HepG2 (cell line): Measurements from ENCODE around the gene TIMELESS. TPM values are rescaled to one million over a fixed set of nuclear protein-coding genes. Genes with fewer than 3 reads are reported as not detected.

Experiments
- ATAC-seq: fragments of 200-7000 bp; cut with Tn5 transposase; 3 replicates; pipeline ENCODE4 v1.9.1; 2020; ENCODE audit warnings: mild to moderate bottlenecking, moderate library complexity
- BruUV-seq: library from RNA; stranded (reverse); fragments of 400-500 nt; replicated peaks from 2 replicates; lab custom pipeline; 2021; lab: Mats Ljungman, UMichigan
- CTCF ChIA-PET: fragments of 300-600 bp; formaldehyde crosslinking; extraction: SDS; loops from one replicate; lab custom pipeline; 2021; ENCODE audit warnings: low total read pairs, inconsistent platforms, low intra/inter-chr PET ratio; lab: Yijun Ruan, JAX
- POLR2A ChIA-PET: fragments of 350-600 bp; sonication (Branson Sonifier 250); formaldehyde crosslinking; loops from one replicate; lab custom pipeline; 2020; ENCODE audit warnings: antibody characterized with exemption, inconsistent platforms; lab: Yijun Ruan, JAX
- DNase-seq: peaks from one replicate; pipeline ENCODE4 v3.0.0-alpha.2; 2015; ENCODE audit warnings: low spot score
- FAIRE-seq: peaks from 3 replicates; lab custom pipeline; 2011; peaks lifted over from hg19 to GRCh38; lab: Jason Lieb, UNC
- H2AFZ ChIP-seq: one replicate; pipeline ENCODE4 v1.6.1; 2011; ENCODE audit warnings: low read length, inconsistent platforms
- H3K27ac ChIP-seq: fragments of 300-600 bp; 3 replicates; pipeline ENCODE4 v1.8.0; 2011; ENCODE audit warnings: mixed run types, mild to moderate bottlenecking, mixed read lengths, low read length, inconsistent platforms; ENCODE audit not compliant: insufficient read depth; ENCODE audit errors: extremely low read length
- H3K27me3 ChIP-seq, 2 experiments: fragments of 200-600 bp in 1 of 2; 2 replicates in 1 of 2; 3 replicates in 1 of 2; pipeline versions ENCODE4 v1.6.0 to v1.8.0; 2011; ENCODE audit warnings: low read length in 2 of 2, mild to moderate bottlenecking in 2 of 2, moderate library complexity in 2 of 2, inconsistent platforms in 1 of 2; ENCODE audit not compliant: insufficient read depth in 2 of 2, control insufficient read depth in 1 of 2
- H3K36me3 ChIP-seq, 2 experiments: fragments of 200-600 bp in 1 of 2; replicated peaks in 1 of 2; 2 replicates in 1 of 2; 3 replicates in 1 of 2; pipeline versions ENCODE4 v1.5.1 to v1.8.0; 2011; ENCODE audit warnings: low read length in 2 of 2, inconsistent platforms in 1 of 2; ENCODE audit not compliant: insufficient read depth in 2 of 2, control insufficient read depth in 1 of 2
- H3K4me1 ChIP-seq: 2 replicates; pipeline ENCODE4 v1.5.1; 2012; ENCODE audit warnings: low read length, inconsistent platforms; ENCODE audit not compliant: insufficient read depth
- H3K4me2 ChIP-seq: 2 replicates; pipeline ENCODE4 v1.6.0; 2011; ENCODE audit warnings: low read depth, low read length, inconsistent platforms
- H3K4me3 ChIP-seq, 3 experiments: fragments of 200-600 bp in 1 of 3; sonication (generic), shearing (Covaris generic) in 1 of 3; replicated peaks in 1 of 3; 2 replicates each; pipeline ENCODE4 v1.5.1; 2011 to 2016; ENCODE audit warnings: low read length in 3 of 3, inconsistent platforms in 2 of 3, low read depth in 2 of 3, mild to moderate bottlenecking in 2 of 3, control low read depth in 1 of 3, mixed read lengths in 1 of 3; ENCODE audit not compliant: insufficient read depth in 1 of 3
- H3K79me2 ChIP-seq: one replicate; pipeline ENCODE4 v1.6.1; 2011; ENCODE audit warnings: low read length, inconsistent platforms; ENCODE audit not compliant: insufficient read depth
- H3K9ac ChIP-seq: 2 replicates; pipeline ENCODE4 v1.6.0; 2011; ENCODE audit warnings: mild to moderate bottlenecking, low read depth, low read length, inconsistent platforms; ENCODE audit not compliant: insufficient read depth
- H3K9me3 ChIP-seq: 2 replicates; pipeline ENCODE4 v1.5.1; 2012; ENCODE audit warnings: mild to moderate bottlenecking, low read length
- H4K20me1 ChIP-seq: 2 replicates; pipeline ENCODE4 v1.6.0; 2011; ENCODE audit warnings: inconsistent platforms, mild to moderate bottlenecking, low read length, moderate library complexity; ENCODE audit not compliant: insufficient read depth
- ATAD3A ChIP-seq: sonication (generic); formaldehyde crosslinking; IDR thresholded peaks from 2 replicates; pipeline ENCODE4 v1.4.0; 2020; ENCODE audit warnings: missing genetic modification reagents
- ZNF121 ChIP-seq: sonication (generic); formaldehyde crosslinking; IDR thresholded peaks from 2 replicates; pipeline ENCODE4 v1.5.0; 2020; ENCODE audit warnings: mild to moderate bottlenecking, missing genetic modification reagents
- ZNF770 ChIP-seq: sonication (generic); formaldehyde crosslinking; IDR thresholded peaks from 2 replicates; pipeline ENCODE4 v1.5.0; 2020; ENCODE audit warnings: mild to moderate bottlenecking, missing genetic modification reagents
- WGBS: methylation state at CpG from one replicate; pipeline ENCODE4 v1.1.6; 2017; ENCODE audit warnings: low lambda C conversion rate; 5-methylcytosine and 5-hydroxymethylcytosine counted together
- in situ Hi-C: cut with HindIII; loops from 2 replicates; pipeline ENCODE4 v1.10.0; 2017; ENCODE audit warnings: low pct_unique_long_range_greater_than_20kb; ENCODE audit not compliant: extremely low pct_ligation_motif_present
- intact Hi-C: fragments of 100-400 bp; cut with micrococcal nuclease; formaldehyde crosslinking; loops from one replicate; pipeline ENCODE4 v1.10.0; 2022; ENCODE audit not compliant: unreplicated experiment
- polyA plus RNA-seq, 8 experiments: library from polyadenylated mRNA; depleted of rRNA in 3 of 8; stranded (reverse) in 7 of 8; unstranded in 1 of 8; fragments of >200 nt; fragmentation: Illumina TruSeq in 4 of 8; extraction: Trizol in 4 of 8; gene quantifications; 2 replicates each; pipeline versions ENCODE4 v1.2.1 to v1.2.3, GENCODE V29; 2011 to 2016; ENCODE audit warnings: low read depth in 4 of 8, missing spikeins in 1 of 8, mixed read lengths in 1 of 8; ENCODE audit not compliant: insufficient read depth in 1 of 8
- total RNA-seq, 5 experiments: library from RNA; depleted of rRNA; stranded (reverse); fragments of >200 nt; fragmentation: Illumina TruSeq; extraction: Trizol; gene quantifications; 2 replicates each; pipeline ENCODE4 v1.2.3, GENCODE V29; 2016; ENCODE audit warnings: low read depth in 1 of 5

Gene TIMELESS
- total and polyA plus RNA-seq, 2 of the 13 experiments (the other 11 are each of a cell fraction or from before 2014, with no cell fraction given), result 4.0 to 20.3 TPM

GRCh38 chr12:56366948-56367347 is 82.3 kb downstream of the TIMELESS start:
- H3K9ac ChIP-seq, result no peak overlapping the region
- H4K20me1 ChIP-seq, result no peaks in the 10 kb centered on the region
- no peak overlapping the region for H3K4me2 ChIP-seq
- no peak overlapping the region for H3K4me3 ChIP-seq
- FAIRE-seq (no peak), DNase-seq (no peak), ATAC-seq (no peak)
- no peaks in the 10 kb centered on the region for H3K79me2 ChIP-seq
- no peaks in the 10 kb centered on the region for H3K36me3 ChIP-seq
- BruUV-seq, result no TSS peak
- peaks cover 54% of the 10 kb centered on the region for H3K4me1 ChIP-seq
- in situ Hi-C loops (no loop called here), intact Hi-C loops (no loop called here)
- no peaks in the 10 kb centered on the region for H3K9me3 ChIP-seq
- 79% methylated on average over 3 of the region's 3 CpGs for WGBS
- peak overlapping the region; percentile 52 for H3K27ac ChIP-seq
- ChIA-PET POLR2A (interaction anchor here (0.6 to 0.7 kb wide), 2 partner anchors 35 to 113 kb away, joined by 3 to 4 read pairs; no protein-coding TSS in a partner anchor), CTCF (no interaction called here)
- no peak overlapping the region for H2AFZ ChIP-seq
- no peaks in the 10 kb centered on the region for H3K27me3 ChIP-seq
- peak; percentile 52; the same call in 1 of the 2 replicates for TF ChIP-seq ZNF121
- no peak for TF ChIP-seq ATAD3A
- TF ChIP-seq ZNF770 (CRISPR knock-in tag), result peak; percentile 55; the same call in 1 of the 2 replicates

Other genes with a start within 250 kb of the TIMELESS start
- 27.1 and 32.9 TPM in 2 replicates for gene RNF41, start 227.5 kb downstream of the TIMELESS start, total RNA-seq (2016; rRNA removed; fragmentation: Illumina TruSeq; extraction: Trizol)
- gene RNF41, start 227.5 kb downstream of the TIMELESS start, polyA plus RNA-seq (2011; rRNA removed), result 39.4 and 46.7 TPM in 2 replicates
- gene NABP2, start 225.1 kb downstream of the TIMELESS start, total RNA-seq (2016; rRNA removed; fragmentation: Illumina TruSeq; extraction: Trizol), result 31.2 and 33.2 TPM in 2 replicates
- 27.9 and 35.5 TPM in 2 replicates for gene NABP2, start 225.1 kb downstream of the TIMELESS start, polyA plus RNA-seq (2011; rRNA removed)
- gene SLC39A5, start 219.4 kb downstream of the TIMELESS start, total RNA-seq (2016; rRNA removed; fragmentation: Illumina TruSeq; extraction: Trizol), result 39.7 and 101 TPM in 2 replicates
- gene SLC39A5, start 219.4 kb downstream of the TIMELESS start, polyA plus RNA-seq (2011; rRNA removed), result 59.7 and 80.6 TPM in 2 replicates
- 7.8 and 22.0 TPM in 2 replicates for gene ANKRD52, start 191.0 kb downstream of the TIMELESS start, total RNA-seq (2016; rRNA removed; fragmentation: Illumina TruSeq; extraction: Trizol)
- gene ANKRD52, start 191.0 kb downstream of the TIMELESS start, polyA plus RNA-seq (2011; rRNA removed), result 9.2 and 11.2 TPM in 2 replicates
- 18.6 and 21.0 TPM in 2 replicates for gene COQ10A, start 182.5 kb downstream of the TIMELESS start, total RNA-seq (2016; rRNA removed; fragmentation: Illumina TruSeq; extraction: Trizol)
- gene COQ10A, start 182.5 kb downstream of the TIMELESS start, polyA plus RNA-seq (2011; rRNA removed), result 35.3 and 37.3 TPM in 2 replicates
- 175 and 243 TPM in 2 replicates for gene CS, start 149.1 kb downstream of the TIMELESS start, total RNA-seq (2016; rRNA removed; fragmentation: Illumina TruSeq; extraction: Trizol)
- 173 and 177 TPM in 2 replicates for gene CS, start 149.1 kb downstream of the TIMELESS start, polyA plus RNA-seq (2011; rRNA removed)
- gene CNPY2, start 133.4 kb downstream of the TIMELESS start, total RNA-seq (2016; rRNA removed; fragmentation: Illumina TruSeq; extraction: Trizol), result 246 and 356 TPM in 2 replicates
- gene CNPY2, start 133.4 kb downstream of the TIMELESS start, polyA plus RNA-seq (2011; rRNA removed), result 250 and 285 TPM in 2 replicates
- gene PAN2, start 115.4 kb downstream of the TIMELESS start, total RNA-seq (2016; rRNA removed; fragmentation: Illumina TruSeq; extraction: Trizol), result 14.8 and 27.2 TPM in 2 replicates
- 61.1 and 68.5 TPM in 2 replicates for gene PAN2, start 115.4 kb downstream of the TIMELESS start, polyA plus RNA-seq (2011; rRNA removed)
- gene IL23A, start 110.5 kb downstream of the TIMELESS start, total RNA-seq (2016; rRNA removed; fragmentation: Illumina TruSeq; extraction: Trizol), result 0.35 and 0.51 TPM in 2 replicates
- 0.33 and 0.72 TPM in 2 replicates for gene IL23A, start 110.5 kb downstream of the TIMELESS start, polyA plus RNA-seq (2011; rRNA removed)
- 41.6 and 43.5 TPM in 2 replicates for gene STAT2, start 89.3 kb downstream of the TIMELESS start, total RNA-seq (2016; rRNA removed; fragmentation: Illumina TruSeq; extraction: Trizol)
- 84.6 and 107 TPM in 2 replicates for gene STAT2, start 89.3 kb downstream of the TIMELESS start, polyA plus RNA-seq (2011; rRNA removed)
- 1.7 and 3.3 TPM in 2 replicates for gene APOF, start 86.6 kb downstream of the TIMELESS start, total RNA-seq (2016; rRNA removed; fragmentation: Illumina TruSeq; extraction: Trizol)
- 23.9 and 27.5 TPM in 2 replicates for gene APOF, start 86.6 kb downstream of the TIMELESS start, polyA plus RNA-seq (2011; rRNA removed)
- gene MIP, start 5.2 kb upstream of the TIMELESS start, total RNA-seq (2016; rRNA removed; fragmentation: Illumina TruSeq; extraction: Trizol), result not detected in 2 replicates
- 0.14 TPM in 1 of 2 replicates, not detected in the other for gene MIP, start 5.2 kb upstream of the TIMELESS start, polyA plus RNA-seq (2011; rRNA removed)
- gene SPRYD4, start 19.2 kb upstream of the TIMELESS start, total RNA-seq (2016; rRNA removed; fragmentation: Illumina TruSeq; extraction: Trizol), result 4.1 and 4.5 TPM in 2 replicates
- gene SPRYD4, start 19.2 kb upstream of the TIMELESS start, polyA plus RNA-seq (2011; rRNA removed), result 3.6 and 3.9 TPM in 2 replicates
- gene GLS2, start 38.7 kb upstream of the TIMELESS start, total RNA-seq (2016; rRNA removed; fragmentation: Illumina TruSeq; extraction: Trizol), result 12.2 and 14.0 TPM in 2 replicates
- gene GLS2, start 38.7 kb upstream of the TIMELESS start, polyA plus RNA-seq (2011; rRNA removed), result 8.5 and 8.6 TPM in 2 replicates
- gene RBMS2, start 72.4 kb upstream of the TIMELESS start, total RNA-seq (2016; rRNA removed; fragmentation: Illumina TruSeq; extraction: Trizol), result 0.53 and 0.81 TPM in 2 replicates
- gene RBMS2, start 72.4 kb upstream of the TIMELESS start, polyA plus RNA-seq (2011; rRNA removed), result 6.0 and 7.4 TPM in 2 replicates
- 21.8 and 25.5 TPM in 2 replicates for gene BAZ2A, start 180.9 kb upstream of the TIMELESS start, total RNA-seq (2016; rRNA removed; fragmentation: Illumina TruSeq; extraction: Trizol)
- 63.5 and 73.5 TPM in 2 replicates for gene BAZ2A, start 180.9 kb upstream of the TIMELESS start, polyA plus RNA-seq (2011; rRNA removed)
- 1,051 and 1,399 TPM in 2 replicates for gene ATP5F1B, start 196.6 kb upstream of the TIMELESS start, total RNA-seq (2016; rRNA removed; fragmentation: Illumina TruSeq; extraction: Trizol)
- gene ATP5F1B, start 196.6 kb upstream of the TIMELESS start, polyA plus RNA-seq (2011; rRNA removed), result 985 and 1,180 TPM in 2 replicates
- gene PTGES3, start 238.9 kb upstream of the TIMELESS start, total RNA-seq (2016; rRNA removed; fragmentation: Illumina TruSeq; extraction: Trizol), result 159 and 290 TPM in 2 replicates
- gene PTGES3, start 238.9 kb upstream of the TIMELESS start, polyA plus RNA-seq (2011; rRNA removed), result 43.7 and 54.4 TPM in 2 replicates